HEK293T (cell line): ENCODE data around the gene HS6ST1.

Source experiments
- ARNT ChIP-seq: fragments of 450-650 bp; IDR thresholded peaks from 2 replicates; pipeline ENCODE4 v1.6.1; 2017; ENCODE audit warnings: mild to moderate bottlenecking
- BHLHE40 ChIP-seq: fragments of 450-650 bp; IDR thresholded peaks from 2 replicates; pipeline ENCODE4 v1.6.1; 2016; ENCODE audit warnings: mild to moderate bottlenecking, moderate library complexity, borderline replicate concordance
- ELF4 ChIP-seq: fragments of 450-650 bp; IDR thresholded peaks from 2 replicates; pipeline ENCODE4 v1.6.1; 2017; ENCODE audit warnings: antibody characterized with exemption
- FOXM1 ChIP-seq: fragments of 450-650 bp; IDR thresholded peaks from 2 replicates; pipeline ENCODE4 v1.6.1; 2017; ENCODE audit warnings: mild to moderate bottlenecking, borderline replicate concordance
- HDGF ChIP-seq: fragments of 450-650 bp; IDR thresholded peaks from 2 replicates; pipeline ENCODE4 v1.6.1; 2017; ENCODE audit warnings: antibody characterized with exemption, borderline replicate concordance
- NFRKB ChIP-seq: fragments of 450-650 bp; IDR thresholded peaks from 2 replicates; pipeline ENCODE4 v1.6.1; 2016; ENCODE audit warnings: mild to moderate bottlenecking, moderate library complexity
- PKNOX1 ChIP-seq: fragments of 450-650 bp; IDR thresholded peaks from 2 replicates; pipeline ENCODE4 v1.6.1; 2016
- SP1 ChIP-seq: fragments of 450-650 bp; IDR thresholded peaks from 2 replicates; pipeline ENCODE4 v1.6.1; 2017
- SUZ12 ChIP-seq: fragments of 450-650 bp; IDR thresholded peaks from 2 replicates; pipeline ENCODE4 v1.6.1; 2016; ENCODE audit warnings: mild to moderate bottlenecking
- TARDBP ChIP-seq: fragments of 450-650 bp; IDR thresholded peaks from 2 replicates; pipeline ENCODE4 v1.6.1; 2016
- ZNF384 ChIP-seq: fragments of 450-650 bp; IDR thresholded peaks from 2 replicates; pipeline ENCODE4 v1.6.1; 2016

- no peak for TF ChIP-seq ARNT
- no peak for TF ChIP-seq SP1
- no peak for TF ChIP-seq TARDBP
- no peak for TF ChIP-seq NFRKB
- no peak for TF ChIP-seq HDGF
- no peak for TF ChIP-seq ELF4
- no peak for TF ChIP-seq FOXM1
- no peak for TF ChIP-seq PKNOX1
- TF ChIP-seq BHLHE40 = no peak
- no peak for TF ChIP-seq SUZ12
- TF ChIP-seq ZNF384 = no peak
These were observed 4.7 kb downstream of the HS6ST1 start for GRCh38 chr2:128313931-128314347.
